Common myeloid progenitor, CD34-positive (primary cell): ENCODE results near the gene DLG4.

Source experiments
- CTCF ChIA-PET: fragments of 350-600 bp; sonication (Branson Sonifier 250); formaldehyde crosslinking; loops from one replicate; lab custom pipeline; 2021; ENCODE audit warnings: antibody characterized with exemption; lab: Charles Lee
- POLR2A ChIA-PET: fragments of 350-600 bp; sonication (Branson Sonifier 250); formaldehyde crosslinking; loops from one replicate; lab custom pipeline; 2021; ENCODE audit warnings: antibody characterized with exemption; lab: Charles Lee
- DNase-seq, 3 donors: peaks; one replicate each; pipeline versions ENCODE4 v3.0.0 to v3.0.0-alpha.2; 2013
- H3K27ac ChIP-seq, 2 experiments: 1 replicate in 1 of 2; 2 replicates in 1 of 2; pipeline ENCODE4 v1.7.0; 2013; ENCODE audit warnings: inconsistent platforms in 2 of 2, low read length in 2 of 2, mild to moderate bottlenecking in 2 of 2, low read depth in 1 of 2, moderate library complexity in 1 of 2; ENCODE audit not compliant: severe bottlenecking in 2 of 2, insufficient read depth in 1 of 2, poor library complexity in 1 of 2
- H3K27me3 ChIP-seq, 5 experiments: replicated peaks in 2 of 5; 1 replicate in 3 of 5; 2 replicates in 2 of 5; pipeline versions ENCODE4 v1.6.1 to v1.7.0; 2013; ENCODE audit warnings: low read length in 4 of 5, mild to moderate bottlenecking in 2 of 5, moderate library complexity in 2 of 5, inconsistent platforms in 1 of 5; ENCODE audit not compliant: insufficient read depth in 5 of 5, control insufficient read depth in 4 of 5
- H3K36me3 ChIP-seq, 4 experiments: 1 replicate in 2 of 4; 2 replicates in 2 of 4; pipeline versions ENCODE4 v1.6.1 to v1.7.0; 2013; ENCODE audit warnings: low read length in 3 of 4, control low read depth in 1 of 4, mild to moderate bottlenecking in 1 of 4; ENCODE audit not compliant: control insufficient read depth in 4 of 4, insufficient read depth in 4 of 4
- H3K4me1 ChIP-seq, 4 experiments: 1 replicate in 3 of 4; 2 replicates in 1 of 4; pipeline versions ENCODE4 v1.6.1 to v1.7.1; 2013; ENCODE audit warnings: low read length in 3 of 4, mild to moderate bottlenecking in 3 of 4, control low read depth in 1 of 4, inconsistent platforms in 1 of 4, moderate library complexity in 1 of 4; ENCODE audit not compliant: control insufficient read depth in 4 of 4, insufficient read depth in 4 of 4; ENCODE audit errors: control extremely low read depth in 1 of 4
- H3K4me3 ChIP-seq, 7 experiments: 1 replicate in 4 of 7; 2 replicates in 3 of 7; pipeline versions ENCODE4 v1.5.1 to v1.7.0; 2013; ENCODE audit warnings: mild to moderate bottlenecking in 7 of 7, low read length in 6 of 7, moderate library complexity in 6 of 7, inconsistent platforms in 2 of 7, low read depth in 2 of 7, control low read depth in 1 of 7; ENCODE audit not compliant: insufficient read depth in 4 of 7, control insufficient read depth in 1 of 7; ENCODE audit errors: extremely low read depth in 1 of 7
- H3K9me3 ChIP-seq, 5 experiments: 1 replicate in 4 of 5; 2 replicates in 1 of 5; pipeline versions ENCODE4 v1.6.1 to v1.7.1; 2013; ENCODE audit warnings: low read length in 4 of 5, mild to moderate bottlenecking in 2 of 5, inconsistent platforms in 1 of 5, low read depth in 1 of 5, moderate library complexity in 1 of 5; ENCODE audit not compliant: control insufficient read depth in 4 of 5, insufficient read depth in 2 of 5; ENCODE audit errors: control extremely low read depth in 1 of 5
- WGBS: methylation state at CpG from one replicate; pipeline ENCODE4 v1.1.5; 2013; ENCODE audit not compliant: insufficient coverage; 5-methylcytosine and 5-hydroxymethylcytosine counted together

DLG4 gene

GRCh38 chr17:7242717-7243452 lies 23.2 kb upstream of the DLG4 start:
- Histone ChIP-seq H3K36me3 (peaks cover 10 to 44% (median 23%) of the 10 kb centered on the region in 4 experiments), H3K27me3 (no peaks in the 10 kb centered on the region), H3K4me3 (peak overlapping the region; percentile 91 to 100 (median 96)), H3K27ac (peak overlapping the region; percentile 98), H3K9me3 (no peaks in the 10 kb centered on the region), H3K4me1 (peaks cover 16 to 33% (median 29%) of the 10 kb centered on the region in 4 experiments)
- ChIA-PET CTCF (interaction anchor here (0.6 to 4.8 kb wide), 9 partner anchors 8 to 332 kb away, joined by 3 to 34 read pairs (median 3); partner anchors contain the start of genes ACADVL, CTDNEP1, DLG4 and DVL2), POLR2A (interaction anchor here (0.6 to 1.2 kb wide), 4 partner anchors 9 to 318 kb away, joined by 3 to 12 read pairs (median 4); partner anchors contain the start of genes ACADVL, CTDNEP1, DLG4 and DVL2)
- WGBS, result 1% methylated on average over 49 of the region's 49 CpGs
- DNase-seq, result peak; percentile 97 to 98 (median 97)

- peak within 1 kb of the TSS; percentile 98 for H3K27ac ChIP-seq
- DNase-seq, result peak; percentile 93 to 95 (median 95)
- peaks cover 20 to 39% (median 34%) of the 10 kb centered on the region in 4 experiments for H3K4me1 ChIP-seq
- H3K9me3 ChIP-seq, result no peaks in the 10 kb centered on the region
- peak within 1 kb of the TSS; percentile 91 to 100 (median 96) for H3K4me3 ChIP-seq
- WGBS, result 0% methylated on average over 33 of the region's 62 CpGs
- H3K36me3 ChIP-seq, result peaks cover 10 to 47% (median 23%) of the 10 kb centered on the region in 4 experiments
- POLR2A ChIA-PET, result interaction anchor here (0.6 to 1.3 kb wide), 6 partner anchors 8 to 912 kb away, joined by 3 to 12 read pairs (median 4); partner anchors contain the start of genes ACADVL, CTDNEP1, DLG4 and DVL2
- no peaks in the 10 kb centered on the region for H3K27me3 ChIP-seq
- CTCF ChIA-PET, result interaction anchor here (0.6 to 4.8 kb wide), 10 partner anchors 7 to 72 kb away, joined by 3 to 34 read pairs (median 4); partner anchors contain the start of genes ACADVL, CTDNEP1, DLG4 and DVL2
Observed at GRCh38 chr17:7241783-7242716, 22.4 kb upstream of the DLG4 start, which contains the start of gene GABARAP. TSS of gene GABARAP (minus strand) at chr17:7242449. CDS start at chr17:7242330, 119 bp downstream.

- Histone ChIP-seq H3K36me3 (peaks cover 7 to 47% (median 19%) of the 10 kb centered on the region in 4 experiments), H3K4me3 (peak overlapping the region; percentile 91 to 100 (median 96)), H3K27ac (peak overlapping the region; percentile 98), H3K9me3 (no peaks in the 10 kb centered on the region), H3K27me3 (no peaks in the 10 kb centered on the region), H3K4me1 (peaks cover 20 to 47% (median 38%) of the 10 kb centered on the region in 4 experiments)
- ChIA-PET POLR2A (interaction anchor here (0.6 to 1.3 kb wide), 2 partner anchors 10 to 913 kb away, joined by 3 to 7 read pairs; partner anchors contain the start of genes CTDNEP1 and ELP5), CTCF (interaction anchor here (0.8 to 4.8 kb wide), 4 partner anchors 9 to 73 kb away, joined by 3 to 34 read pairs (median 18); partner anchors contain the start of genes ACADVL, CTDNEP1 and DLG4)
- WGBS, result 60% methylated on average over 8 of the region's 9 CpGs
- DNase-seq, result no peak
Observed at GRCh38 chr17:7241090-7241733, 21.6 kb upstream of the DLG4 start.

- CTCF ChIA-PET, result interaction anchor here (1.6 to 4.8 kb wide), 4 partner anchors 10 to 27 kb away, joined by 4 to 34 read pairs (median 20); partner anchors contain the start of genes ACADVL, CTDNEP1 and DLG4
- WGBS, result no CpG with 5 or more reads among the region's 4 CpGs
Observed at GRCh38 chr17:7240375-7240774, 20.7 kb upstream of the DLG4 start.

GRCh38 chr17:7239091-7240027 lies 19.7 kb upstream of the DLG4 start, which contains the start of gene PHF23:
TSS of gene PHF23 (minus strand) at chr17:7239457. CDS start at chr17:7239279, 178 bp downstream.
- no peaks in the 10 kb centered on the region for H3K27me3 ChIP-seq
- peak within 1 kb of the TSS; percentile 89 to 98 (median 96) for H3K4me3 ChIP-seq
- POLR2A ChIA-PET, result interaction anchor here (0.7 to 3.9 kb wide), 4 partner anchors 12 to 62 kb away, joined by 3 to 21 read pairs (median 6); partner anchors contain the start of genes ACADVL, CTDNEP1 and DLG4
- H3K27ac ChIP-seq, result peak within 1 kb of the TSS; percentile 75 to 98
- H3K9me3 ChIP-seq, result no peaks in the 10 kb centered on the region
- H3K4me1 ChIP-seq, result peaks cover 20 to 65% (median 51%) of the 10 kb centered on the region in 4 experiments
- CTCF ChIA-PET, result interaction anchor here (1.4 to 3.9 kb wide), 4 partner anchors 11 to 57 kb away, joined by 4 to 31 read pairs (median 6); partner anchors contain the start of gene CTDNEP1
- 0% methylated on average over 41 of the region's 72 CpGs for WGBS
- DNase-seq, result peak; percentile 98 to 99 (median 98)
- H3K36me3 ChIP-seq, result peaks cover 3 to 53% (median 17%) of the 10 kb centered on the region in 4 experiments

More at GRCh38 chr17:7240375-7240774, 20.7 kb upstream of the DLG4 start:
- DNase-seq, result peak in 2 of 3 donors; percentile 54 to 58
- H3K9me3 ChIP-seq, result no peaks in the 10 kb centered on the region
- peaks cover 5 to 50% (median 19%) of the 10 kb centered on the region in 4 experiments for H3K36me3 ChIP-seq
- peak overlapping the region in 1 of 2 experiments; percentile 98 for H3K27ac ChIP-seq
- no peaks in the 10 kb centered on the region for H3K27me3 ChIP-seq
- peaks cover 20 to 55% (median 42%) of the 10 kb centered on the region in 4 experiments for H3K4me1 ChIP-seq
- H3K4me3 ChIP-seq, result peak overlapping the region in 4 of 7 experiments; percentile 30 to 100 (median 93)
- POLR2A ChIA-PET, result no interaction called here
